Measurements from ENCODE around the gene GARIN1A.

GARIN1A gene

GRCh38 chr7:128692623-128693270, 20.7 kb downstream of the GARIN1A start:
- no peak overlapping the region for H3K9ac ChIP-seq (ENCODE audit: low read length)
- no peaks in the 10 kb centered on the region for H3F3A ChIP-seq (ENCODE audit: insufficient read depth, low read length)
- TF ChIP-seq CTCF (IDR thresholded peaks at IDR 0.05; ENCODE audit: low read length), result no peak
- TF ChIP-seq EZH2 (IDR thresholded peaks at IDR 0.05; ENCODE audit: borderline replicate concordance, low read length), result no peak
- H3K27me3 ChIP-seq (ENCODE audit: insufficient read depth, low read length), result 0 out of 2 replicates have a peak, but pooled peaks cover 9% of the 10 kb centered on the region
- no peaks in the 10 kb centered on the region for H3K9me2 ChIP-seq (ENCODE audit: low read depth, low read length)
- H3K9me3 ChIP-seq (ENCODE audit: low read length), result no peaks in the 10 kb centered on the region
- H4K20me1 ChIP-seq (ENCODE audit: insufficient read depth, low read length), result no peaks in the 10 kb centered on the region
- no peak overlapping the region for H3K4me2 ChIP-seq (ENCODE audit: low read length)
- no peaks in the 10 kb centered on the region for H3K79me2 ChIP-seq (ENCODE audit: insufficient read depth, low read length)
- H3K4me1 ChIP-seq (ENCODE audit: insufficient read depth, low read length, severe bottlenecking), result peaks cover 8% of the 10 kb centered on the region
- no peak overlapping the region for H2AFZ ChIP-seq (ENCODE audit: low read length)
- H3K4me3 ChIP-seq (ENCODE audit: low read depth, low read length, poor library complexity, severe bottlenecking), result no peak overlapping the region
- H3K36me3 ChIP-seq (ENCODE audit: insufficient read depth, low read length), result no peaks in the 10 kb centered on the region
- no peak overlapping the region for H3K27ac ChIP-seq (ENCODE audit: low read depth, low read length, poor library complexity, severe bottlenecking)

DNA sequence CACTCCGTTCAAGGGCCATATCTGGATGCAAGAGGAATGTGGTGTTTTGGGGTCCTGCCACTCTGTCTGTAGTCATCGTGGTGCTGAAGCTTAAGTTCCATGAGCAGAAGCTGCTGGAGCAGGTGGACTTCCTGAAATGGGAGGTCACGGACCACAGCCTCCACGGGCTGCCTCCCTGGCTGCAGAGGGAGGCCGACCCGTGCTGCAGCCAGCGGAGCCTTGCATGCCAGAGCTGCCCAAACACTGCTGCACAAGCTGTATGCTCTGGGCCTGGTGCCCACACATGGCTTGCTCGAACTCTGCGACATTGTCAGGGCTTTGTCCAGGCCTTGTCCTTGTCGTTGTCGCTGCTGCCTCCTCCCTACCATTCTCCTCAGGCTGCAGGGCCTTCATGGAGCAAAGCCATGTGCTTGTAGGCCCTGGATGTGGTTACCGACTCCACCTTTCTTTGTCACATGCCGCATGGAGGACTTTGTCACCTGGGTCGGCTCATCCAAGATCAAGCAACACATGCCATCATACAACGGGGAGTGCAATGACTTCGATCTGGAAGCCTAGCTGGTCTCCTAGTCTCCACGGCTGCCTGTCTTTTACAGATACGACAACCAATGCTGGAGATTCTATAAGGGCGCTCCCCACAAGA, 21.4 kb downstream of the GARIN1A start:
- no peak overlapping the region for H3K9ac ChIP-seq (ENCODE audit: low read length)
- no peaks in the 10 kb centered on the region for H3F3A ChIP-seq (ENCODE audit: insufficient read depth, low read length)
- TF ChIP-seq EZH2 (IDR thresholded peaks at IDR 0.05; ENCODE audit: borderline replicate concordance, low read length), result no peak
- no peak for TF ChIP-seq CTCF (IDR thresholded peaks at IDR 0.05; ENCODE audit: low read length)
- H4K20me1 ChIP-seq (ENCODE audit: insufficient read depth, low read length), result no peaks in the 10 kb centered on the region
- no peak overlapping the region for H3K4me2 ChIP-seq (ENCODE audit: low read length)
- H3K79me2 ChIP-seq (ENCODE audit: insufficient read depth, low read length), result no peaks in the 10 kb centered on the region
- H3K36me3 ChIP-seq (ENCODE audit: insufficient read depth, low read length), result no peaks in the 10 kb centered on the region
- H3K4me1 ChIP-seq (ENCODE audit: insufficient read depth, low read length, severe bottlenecking), result peaks cover 10% of the 10 kb centered on the region
- no peak overlapping the region for H3K4me3 ChIP-seq (ENCODE audit: low read depth, low read length, poor library complexity, severe bottlenecking)
- no peaks in the 10 kb centered on the region for H3K9me2 ChIP-seq (ENCODE audit: low read depth, low read length)
- H3K27ac ChIP-seq (ENCODE audit: low read depth, low read length, poor library complexity, severe bottlenecking), result no peak overlapping the region
- peaks cover 9% of the 10 kb centered on the region; the same call in 1 of the 2 replicates for H3K27me3 ChIP-seq (ENCODE audit: insufficient read depth, low read length)
- H2AFZ ChIP-seq (ENCODE audit: low read length), result no peak overlapping the region
- no peaks in the 10 kb centered on the region for H3K9me3 ChIP-seq (ENCODE audit: low read length)

GRCh38 chr7:128694738-128695137, 22.6 kb downstream of the GARIN1A start:
- no peaks in the 10 kb centered on the region for H3F3A ChIP-seq (ENCODE audit: insufficient read depth, low read length)
- no peaks in the 10 kb centered on the region for H3K36me3 ChIP-seq (ENCODE audit: insufficient read depth, low read length)
- H3K9me3 ChIP-seq (ENCODE audit: low read length), result no peaks in the 10 kb centered on the region
- H3K4me1 ChIP-seq (ENCODE audit: insufficient read depth, low read length, severe bottlenecking), result peaks cover 10% of the 10 kb centered on the region
- H3K27ac ChIP-seq (ENCODE audit: low read depth, low read length, poor library complexity, severe bottlenecking), result no peak overlapping the region
- H3K79me2 ChIP-seq (ENCODE audit: insufficient read depth, low read length), result no peaks in the 10 kb centered on the region
- no peak overlapping the region for H3K4me2 ChIP-seq (ENCODE audit: low read length)
- H2AFZ ChIP-seq (ENCODE audit: low read length), result no peak overlapping the region
- no peak overlapping the region for H3K4me3 ChIP-seq (ENCODE audit: low read depth, low read length, poor library complexity, severe bottlenecking)
- H3K9ac ChIP-seq (ENCODE audit: low read length), result no peak overlapping the region
- no peaks in the 10 kb centered on the region for H4K20me1 ChIP-seq (ENCODE audit: insufficient read depth, low read length)
- TF ChIP-seq CTCF (IDR thresholded peaks at IDR 0.05; ENCODE audit: low read length), result no peak
- TF ChIP-seq EZH2 (IDR thresholded peaks at IDR 0.05; ENCODE audit: borderline replicate concordance, low read length), result no peak
- no peaks in the 10 kb centered on the region for H3K9me2 ChIP-seq (ENCODE audit: low read depth, low read length)
- peaks cover 14% of the 10 kb centered on the region; the same call in 1 of the 2 replicates for H3K27me3 ChIP-seq (ENCODE audit: insufficient read depth, low read length)

Measured in OCI-LY1 (cell line).